HUES6 (cell line): ENCODE measurements around the gene CKS2.
"Not testable (repeated sequence)": the region's sequence is repeated elsewhere in the genome, so short reads cannot be mapped to it uniquely, and the experiment has no call there.

Source experiments
- H3K27ac ChIP-seq: 2 replicates; pipeline ENCODE4 v1.7.0; 2013; ENCODE audit warnings: low read depth, mild to moderate bottlenecking, low read length, inconsistent platforms
- H3K27me3 ChIP-seq: 2 replicates; pipeline ENCODE4 v1.6.1; 2013; ENCODE audit warnings: low read length; ENCODE audit not compliant: control insufficient read depth, insufficient read depth
- H3K36me3 ChIP-seq: 2 replicates; pipeline ENCODE4 v1.6.1; 2013; ENCODE audit warnings: low read length; ENCODE audit not compliant: control insufficient read depth, insufficient read depth
- H3K4me1 ChIP-seq: 2 replicates; pipeline ENCODE4 v1.6.1; 2013; ENCODE audit warnings: low read length; ENCODE audit not compliant: control insufficient read depth, insufficient read depth
- H3K4me3 ChIP-seq: 2 replicates; pipeline ENCODE4 v1.5.1; 2013; ENCODE audit warnings: low read depth, low read length
- H3K9ac ChIP-seq: one replicate; pipeline ENCODE4 v1.6.1; 2013; ENCODE audit warnings: mild to moderate bottlenecking, low read length
- H3K9me3 ChIP-seq: 2 replicates; pipeline ENCODE4 v1.6.1; 2013; ENCODE audit warnings: low read depth, low read length; ENCODE audit not compliant: control insufficient read depth, insufficient read depth

The CKS2 gene

DNA sequence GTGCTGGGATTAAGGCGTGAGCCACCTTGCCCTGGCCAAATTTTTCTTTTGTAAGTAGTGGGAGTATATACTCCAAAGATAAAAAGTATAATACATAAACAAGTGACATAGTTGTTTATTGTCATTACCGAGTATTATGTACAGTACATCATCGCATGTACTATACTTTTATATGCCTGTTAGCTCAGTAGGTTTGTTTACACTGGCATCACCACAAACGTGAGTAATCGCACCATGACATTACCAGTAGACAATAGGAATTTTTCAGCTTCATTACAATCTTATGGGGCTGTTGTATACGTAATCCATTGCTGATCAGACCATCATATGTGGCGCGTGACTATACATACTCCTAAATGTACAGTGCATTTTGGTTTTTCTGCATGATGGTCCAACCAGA, 17.1 kb downstream of the CKS2 start:
- Histone ChIP-seq H3K9me3 (no peaks in the 10 kb centered on the region), H3K9ac (no peak overlapping the region), H3K27ac (no peak overlapping the region), H3K36me3 (peaks cover 77% of the 10 kb centered on the region), H3K4me1 (no peaks in the 10 kb centered on the region), H3K4me3 (no peak overlapping the region), H3K27me3 (no peaks in the 10 kb centered on the region)

DNA sequence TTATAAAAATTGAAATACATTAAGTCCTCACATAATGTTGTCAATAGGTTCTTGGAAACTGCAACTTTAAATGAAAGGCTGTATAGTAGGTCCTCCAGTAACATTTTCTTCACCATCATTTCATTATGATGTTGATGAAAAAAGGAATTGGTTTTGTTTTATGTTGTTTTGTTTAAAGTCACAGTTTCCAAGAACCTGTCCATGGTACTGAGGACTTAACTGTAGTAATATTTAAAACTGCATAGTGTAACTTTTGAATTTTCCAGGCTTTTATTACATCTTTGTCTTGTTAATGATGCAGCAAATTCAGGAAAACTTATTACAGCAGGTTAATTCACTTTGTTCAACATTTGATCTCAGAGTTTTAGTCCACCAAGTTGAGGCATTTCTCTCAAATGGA, 18.9 kb downstream of the CKS2 start:
- peaks cover 95% of the 10 kb centered on the region for H3K36me3 ChIP-seq
- no peaks in the 10 kb centered on the region for H3K4me1 ChIP-seq

DNA sequence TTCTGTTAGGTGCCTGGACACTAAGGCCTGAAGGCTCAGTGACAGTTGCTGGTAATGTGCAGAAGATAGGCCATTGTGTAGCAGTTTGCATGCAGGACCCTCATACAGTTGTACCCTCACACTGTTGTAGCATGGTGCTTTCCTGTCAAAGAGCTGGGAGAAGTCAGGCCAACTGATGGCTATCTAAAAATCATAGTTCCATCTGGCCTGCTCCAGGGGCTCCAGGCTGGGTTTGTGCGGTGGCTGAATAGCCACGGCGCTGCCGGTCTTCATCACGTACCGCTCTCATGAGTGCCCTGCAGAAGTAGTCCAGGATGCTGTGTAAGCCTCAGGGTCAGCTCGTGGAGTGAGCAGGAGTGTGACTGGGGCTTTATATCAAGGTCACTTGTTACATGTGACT, 19.5 kb downstream of the CKS2 start:
- no peaks in the 10 kb centered on the region for H3K4me1 ChIP-seq
- no peaks in the 10 kb centered on the region for H3K9me3 ChIP-seq
- no peaks in the 10 kb centered on the region for H3K27me3 ChIP-seq
- H3K4me3 ChIP-seq: no peak overlapping the region
- H3K27ac ChIP-seq: no peak overlapping the region
- H3K9ac ChIP-seq: no peak overlapping the region
- peaks cover 97% of the 10 kb centered on the region for H3K36me3 ChIP-seq

More for the DNA sequence above, 18.9 kb downstream of the CKS2 start:
- H3K4me3 ChIP-seq: no peak overlapping the region
- no peaks in the 10 kb centered on the region for H3K9me3 ChIP-seq
- H3K9ac ChIP-seq: no peak overlapping the region
- H3K27ac ChIP-seq: no peak overlapping the region
- H3K27me3 ChIP-seq: no peaks in the 10 kb centered on the region

DNA sequence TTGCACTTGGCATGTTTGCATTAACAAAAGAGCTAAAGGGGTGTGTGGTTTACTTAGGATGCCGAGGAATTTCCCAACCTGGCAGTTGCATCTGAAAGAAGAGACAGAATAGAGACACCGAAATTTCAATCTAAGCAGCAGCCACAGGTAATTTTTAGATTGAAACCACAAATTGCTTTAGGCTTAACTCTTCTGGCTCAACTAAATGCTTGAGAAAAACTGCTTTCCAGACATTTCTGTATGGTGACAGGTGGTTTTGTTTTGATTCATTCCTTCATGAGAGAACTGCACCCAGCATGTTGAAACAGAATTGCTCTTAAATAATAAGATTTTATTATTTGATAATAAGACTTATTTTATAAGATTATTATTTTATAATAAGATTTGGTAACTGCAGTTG, 28.8 kb downstream of the CKS2 start:
- peaks cover 93% of the 10 kb centered on the region for H3K36me3 ChIP-seq
- no peak overlapping the region for H3K4me3 ChIP-seq
- H3K4me1 ChIP-seq: no peaks in the 10 kb centered on the region
- no peaks in the 10 kb centered on the region for H3K9me3 ChIP-seq
- no peak overlapping the region for H3K9ac ChIP-seq
- H3K27me3 ChIP-seq: no peaks in the 10 kb centered on the region
- no peak overlapping the region for H3K27ac ChIP-seq

DNA sequence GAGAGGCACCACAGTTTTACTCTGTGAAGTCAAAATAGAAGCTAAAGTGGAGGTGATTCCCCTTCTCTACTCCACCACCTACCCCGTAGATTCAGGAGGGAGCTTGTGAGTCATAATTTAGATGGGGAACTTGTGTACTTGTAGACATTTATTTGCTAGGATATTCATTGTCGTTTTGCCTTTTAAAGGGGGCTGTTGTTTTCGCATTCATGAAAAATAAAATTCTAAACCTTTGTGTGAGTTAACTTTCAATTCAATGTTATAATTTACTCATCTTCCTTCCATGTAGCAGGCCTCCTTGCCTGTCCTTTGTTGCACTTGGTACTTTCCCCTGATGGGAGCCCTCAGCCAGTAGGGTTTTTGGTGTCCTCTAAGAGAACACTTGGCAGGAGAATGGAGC, 29.3 kb downstream of the CKS2 start:
- no peak overlapping the region for H3K27ac ChIP-seq
- no peaks in the 10 kb centered on the region for H3K4me1 ChIP-seq
- H3K36me3 ChIP-seq: peaks cover 93% of the 10 kb centered on the region

DNA sequence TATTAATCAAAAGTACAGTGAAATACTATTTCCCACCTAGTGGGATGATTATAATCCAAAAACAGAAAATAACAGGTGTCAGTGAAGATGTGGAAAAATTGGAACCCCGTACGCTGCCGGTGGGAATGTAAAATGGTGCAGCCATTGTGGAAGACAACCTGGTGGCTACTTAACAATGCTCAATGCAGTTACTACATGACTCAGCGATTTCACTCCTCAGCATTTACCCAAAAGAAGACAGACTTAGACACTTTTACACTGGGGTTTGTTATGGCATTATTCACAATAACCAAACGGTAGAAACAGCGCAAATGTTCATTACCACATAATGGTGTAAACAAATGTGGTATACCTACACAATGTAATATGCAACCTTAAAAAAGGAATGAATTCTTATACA, 31.2 kb downstream of the CKS2 start:
- Histone ChIP-seq H3K9ac (no peak overlapping the region), H3K4me1 (no peaks in the 10 kb centered on the region), H3K9me3 (no peaks in the 10 kb centered on the region), H3K36me3 (peaks cover 94% of the 10 kb centered on the region), H3K27me3 (no peaks in the 10 kb centered on the region), H3K4me3 (no peak overlapping the region), H3K27ac (no peak overlapping the region)

More for the DNA sequence above, 29.3 kb downstream of the CKS2 start:
- Histone ChIP-seq H3K9ac (no peak overlapping the region), H3K4me3 (no peak overlapping the region), H3K9me3 (no peaks in the 10 kb centered on the region), H3K27me3 (no peaks in the 10 kb centered on the region)

DNA sequence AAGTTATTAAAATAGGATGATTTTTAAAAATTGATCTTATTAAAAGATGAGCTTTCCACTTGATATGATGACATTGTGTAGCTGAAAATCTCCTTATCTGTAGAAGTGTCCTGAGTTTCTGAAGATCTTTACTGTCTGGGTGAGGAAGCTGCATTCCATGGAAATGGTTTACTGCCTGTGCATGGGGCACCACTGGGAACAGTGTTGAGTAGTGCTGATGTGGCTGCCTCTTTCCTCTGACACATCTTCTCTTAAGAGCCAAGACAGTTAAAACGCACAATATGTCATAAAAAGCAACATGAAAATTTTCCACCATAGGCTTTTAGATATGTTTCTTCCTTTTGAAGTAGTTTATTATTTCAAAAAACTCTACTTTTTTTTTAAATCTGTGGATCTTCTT, 32.0 kb downstream of the CKS2 start:
- no peaks in the 10 kb centered on the region for H3K27me3 ChIP-seq
- no peak overlapping the region for H3K4me3 ChIP-seq
- no peaks in the 10 kb centered on the region for H3K9me3 ChIP-seq
- H3K36me3 ChIP-seq: peaks cover 94% of the 10 kb centered on the region
- H3K9ac ChIP-seq: no peak overlapping the region
- H3K27ac ChIP-seq: no peak overlapping the region
- no peaks in the 10 kb centered on the region for H3K4me1 ChIP-seq

DNA sequence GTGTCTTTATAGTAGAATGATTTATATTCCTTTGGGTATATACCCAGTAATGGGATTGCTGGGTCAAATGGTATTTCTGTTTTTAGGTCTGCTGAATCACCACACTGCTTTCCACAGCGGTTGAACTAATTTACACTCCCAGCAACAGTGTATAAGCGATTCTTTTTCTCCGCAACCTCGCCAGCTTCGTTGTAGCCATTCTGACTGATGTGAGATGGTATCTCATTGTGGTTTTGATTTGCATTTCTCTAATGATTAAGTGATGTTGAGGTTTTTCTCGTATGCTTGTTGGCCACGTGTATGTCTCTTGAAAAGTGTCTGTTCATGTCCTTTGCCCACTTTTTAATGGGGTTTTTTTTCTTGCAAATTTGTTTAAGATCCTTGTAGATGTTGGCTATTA, 32.8 kb downstream of the CKS2 start:
- H3K9ac ChIP-seq: not testable (repeated sequence)
- peaks cover 94% of the 10 kb centered on the region for H3K36me3 ChIP-seq

DNA sequence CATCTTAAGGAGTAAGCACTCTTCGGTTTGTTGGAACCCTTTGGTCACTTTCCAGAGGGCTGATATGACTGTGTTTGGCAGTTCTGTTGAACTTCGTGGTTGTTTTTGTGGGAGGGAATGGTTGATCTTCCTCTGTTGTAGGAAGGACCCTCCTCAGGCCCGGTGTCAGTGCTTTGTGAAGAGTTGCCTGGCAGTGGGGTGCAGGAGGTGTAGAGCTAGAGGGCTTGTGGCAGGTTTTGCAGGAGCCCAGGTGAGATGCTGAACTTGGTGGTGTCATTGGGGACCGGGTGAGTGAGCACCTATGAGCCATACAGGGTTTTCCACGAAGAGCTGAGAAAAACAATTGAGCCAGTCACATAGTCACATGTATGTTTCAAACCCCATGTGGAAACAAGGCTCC, 34.5 kb downstream of the CKS2 start:
- Histone ChIP-seq H3K36me3 (peaks cover 96% of the 10 kb centered on the region), H3K4me1 (no peaks in the 10 kb centered on the region), H3K4me3 (no peak overlapping the region), H3K9me3 (no peaks in the 10 kb centered on the region), H3K27ac (no peak overlapping the region), H3K27me3 (no peaks in the 10 kb centered on the region), H3K9ac (no peak overlapping the region)

More for the DNA sequence above, 32.8 kb downstream of the CKS2 start:
- not testable (repeated sequence) for H3K4me3 ChIP-seq, H3K27ac ChIP-seq, H3K9me3 ChIP-seq, H3K27me3 ChIP-seq, H3K4me1 ChIP-seq

DNA sequence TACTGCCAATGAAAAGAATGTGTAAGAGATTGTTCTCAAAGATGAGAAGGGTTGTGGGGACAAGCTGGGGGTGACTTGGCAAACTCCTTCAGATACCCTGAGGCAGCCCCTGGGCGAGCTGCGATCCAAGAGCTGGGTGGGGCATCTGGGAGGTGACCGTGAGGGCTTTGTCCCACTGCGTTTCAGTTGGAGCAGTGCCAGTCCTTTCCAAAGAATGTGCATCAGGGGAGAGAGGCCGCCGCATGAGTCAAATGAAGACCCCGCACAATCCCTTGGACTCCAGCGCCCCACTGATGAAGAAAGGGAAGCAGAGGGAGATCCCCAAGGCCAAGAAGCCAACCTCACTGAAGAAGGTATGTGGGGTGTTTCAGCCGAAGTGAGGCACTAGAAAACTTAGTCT, 35.7 kb downstream of the CKS2 start:
- no peaks in the 10 kb centered on the region for H3K27me3 ChIP-seq
- H3K9me3 ChIP-seq: no peaks in the 10 kb centered on the region
- H3K27ac ChIP-seq: no peak overlapping the region
- no peak overlapping the region for H3K4me3 ChIP-seq
- H3K9ac ChIP-seq: no peak overlapping the region
- H3K4me1 ChIP-seq: no peaks in the 10 kb centered on the region
- H3K36me3 ChIP-seq: peaks cover 96% of the 10 kb centered on the region

DNA sequence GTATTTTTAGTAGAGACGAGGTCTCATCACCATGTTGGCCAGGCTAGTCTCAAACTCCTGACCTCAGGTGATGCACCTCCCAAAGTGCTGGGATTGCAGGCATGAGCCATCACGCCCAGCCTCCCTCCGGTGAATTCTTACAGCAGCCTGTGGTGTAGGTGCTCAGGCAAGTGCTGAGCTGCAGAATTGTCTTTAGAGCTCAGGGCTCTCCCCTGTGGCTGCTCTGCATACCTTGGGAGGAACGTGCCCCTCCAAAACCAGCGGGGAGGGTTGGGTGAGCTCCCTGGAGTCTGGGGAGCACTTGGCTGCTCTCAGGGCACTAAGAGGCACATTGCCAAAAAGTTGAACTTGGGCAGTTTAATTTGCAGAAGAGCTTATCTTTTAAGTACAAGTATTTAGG, 36.7 kb downstream of the CKS2 start:
- no peaks in the 10 kb centered on the region for H3K4me1 ChIP-seq
- no peak overlapping the region for H3K9ac ChIP-seq
- H3K27ac ChIP-seq: no peak overlapping the region
- no peak overlapping the region for H3K4me3 ChIP-seq
- peaks cover 95% of the 10 kb centered on the region for H3K36me3 ChIP-seq
- no peaks in the 10 kb centered on the region for H3K27me3 ChIP-seq
- H3K9me3 ChIP-seq: no peaks in the 10 kb centered on the region

DNA sequence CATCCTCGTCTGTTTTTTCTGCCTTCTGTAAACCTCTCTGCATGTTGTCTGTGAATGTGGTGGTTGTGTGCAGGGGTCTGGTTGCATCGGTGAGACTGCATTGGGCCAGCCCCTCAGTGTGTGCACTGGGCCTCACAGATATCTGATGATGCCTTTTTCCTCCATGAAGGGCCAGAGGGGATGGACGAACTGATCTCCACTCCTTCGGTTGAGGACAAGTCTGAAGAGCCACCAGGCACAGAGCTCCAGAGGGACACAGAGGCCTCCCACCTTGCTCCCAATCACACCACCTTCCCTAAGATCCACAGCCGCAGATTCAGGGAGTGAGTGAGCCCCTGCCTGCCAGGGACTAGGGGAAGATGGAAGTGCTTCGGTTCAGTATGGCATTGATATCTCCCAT, 38.6 kb downstream of the CKS2 start:
- Histone ChIP-seq H3K4me1 (no peaks in the 10 kb centered on the region), H3K36me3 (peaks cover 97% of the 10 kb centered on the region), H3K9me3 (no peaks in the 10 kb centered on the region), H3K27ac (no peak overlapping the region), H3K27me3 (no peaks in the 10 kb centered on the region), H3K4me3 (no peak overlapping the region), H3K9ac (no peak overlapping the region)
